ENCODE results near the gene RINL.

Gene RINL

GRCh38 chr19:38877781-38878574, at the start of gene RINL:
Gene RINL (minus strand): TSS chr19:38878275. CDS start chr19:38876742, 1,533 bp downstream.
- peak; percentile 63 to 75 for DNase-seq

- no peak for DNase-seq
These were observed 46.3 kb upstream of the RINL start for GRCh38 chr19:38924388-38924787.

GRCh38 chr19:38922482-38922881, 44.4 kb upstream of the RINL start:
- DNase-seq: no peak

GRCh38 chr19:38921420-38922274, 43.6 kb upstream of the RINL start:
- no peak for DNase-seq

- no peak for DNase-seq
These were observed 42.7 kb upstream of the RINL start for GRCh38 chr19:38920602-38921419.

GRCh38 chr19:38919837-38920601, 41.9 kb upstream of the RINL start:
- no peak for DNase-seq

- DNase-seq: no peak
These were observed 40.5 kb upstream of the RINL start for GRCh38 chr19:38918526-38918925.

GRCh38 chr19:38917921-38918491, 39.9 kb upstream of the RINL start:
- DNase-seq: peak in 1 of 2 experiments; percentile 4

- no peak for DNase-seq
These were observed 39.4 kb upstream of the RINL start for GRCh38 chr19:38917516-38917915.

GRCh38 chr19:38915329-38916321, 37.5 kb upstream of the RINL start:
- DNase-seq: no peak

GRCh38 chr19:38913958-38914357, 35.9 kb upstream of the RINL start:
- no peak for DNase-seq

- peak; percentile 56 to 63 for DNase-seq
These were observed 34.8 kb upstream of the RINL start for GRCh38 chr19:38912600-38913514.

- no peak for DNase-seq
These were observed 33.4 kb upstream of the RINL start for GRCh38 chr19:38911388-38912001.

- no peak for DNase-seq
These were observed 32.4 kb upstream of the RINL start for GRCh38 chr19:38910488-38910887.

GRCh38 chr19:38908911-38909310, 30.8 kb upstream of the RINL start:
- no peak for DNase-seq

- DNase-seq: no peak
These were observed 29.6 kb upstream of the RINL start for GRCh38 chr19:38907670-38908069.

GRCh38 chr19:38907227-38907626, 29.2 kb upstream of the RINL start:
- DNase-seq: no peak

GRCh38 chr19:38905620-38906019, 27.5 kb upstream of the RINL start:
- DNase-seq: no peak
